ENCODE results near the gene PNMA6E.

PNMA6E gene

GRCh38 chrX:153397256-153397960 is 3.7 kb downstream of the PNMA6E start:
- H3K9me3 ChIP-seq (replicated peaks in 1 of 2; ENCODE audit: control insufficient read depth in 2 of 2, insufficient read depth in 1 of 2, low read depth in 1 of 2, low read length in 2 of 2): no peaks in the 10 kb centered on the region
- DNase-seq (ENCODE audit: low spot score): no peak
- no peak overlapping the region for H4K8ac ChIP-seq (ENCODE audit: low read depth, low read length)
- H2BK5ac ChIP-seq (ENCODE audit: low read length): no peak overlapping the region
- WGBS, 2 donors (ENCODE audit: extremely low coverage in 2 of 2, insufficient read length in 2 of 2, insufficient replicate concordance in 1 of 2): no CpG with 5 or more reads among the region's 27 CpGs
- no peak overlapping the region for H3K14ac ChIP-seq (ENCODE audit: low read length)
- H2BK15ac ChIP-seq (ENCODE audit: low read length): no peak overlapping the region
- no peak overlapping the region for H2BK120ac ChIP-seq (ENCODE audit: low read depth, low read length)
- no peaks in the 10 kb centered on the region for H3K4me1 ChIP-seq (ENCODE audit: control insufficient read depth in 2 of 2, insufficient read depth in 1 of 2, low read depth in 1 of 2, low read length in 2 of 2)
- H3K4me2 ChIP-seq (ENCODE audit: insufficient read depth, low read length, poor library complexity, severe bottlenecking): no peak overlapping the region
- H2AFZ ChIP-seq (ENCODE audit: low read length): no peak overlapping the region
- H3K27me3 ChIP-seq (ENCODE audit: control insufficient read depth in 3 of 3, insufficient read depth in 3 of 3, low read depth in 1 of 3, low read length in 3 of 3): peaks cover 0 to 21% (median 0%) of the 10 kb centered on the region in 3 experiments
- no peak overlapping the region for H4K91ac ChIP-seq (ENCODE audit: low read depth, low read length, poor library complexity)
- no peak overlapping the region for H3K4me3 ChIP-seq (ENCODE audit: low read length in 2 of 2)
- H2BK12ac ChIP-seq (ENCODE audit: low read length): no peak overlapping the region
- no peak overlapping the region for H3K18ac ChIP-seq (ENCODE audit: low read length)
- H3K4ac ChIP-seq (ENCODE audit: low read length): no peak overlapping the region
- H2AK5ac ChIP-seq (ENCODE audit: low read depth, low read length): no peak overlapping the region
- no peaks in the 10 kb centered on the region for H3K79me1 ChIP-seq (ENCODE audit: low read depth, low read length)
- no peaks in the 10 kb centered on the region for H3K36me3 ChIP-seq (replicated peaks in 1 of 2; ENCODE audit: control insufficient read depth in 2 of 2, insufficient read depth in 2 of 2, low read length in 2 of 2)
- H3K27ac ChIP-seq (replicated peaks; ENCODE audit: low read length): no peak overlapping the region
- no peak overlapping the region for H3K9ac ChIP-seq (ENCODE audit: low read depth, low read length, poor library complexity)
- H3K23ac ChIP-seq (ENCODE audit: low read depth, low read length, poor library complexity): no peak overlapping the region

GRCh38 chrX:153396320-153397195 is 4.6 kb downstream of the PNMA6E start:
- Histone ChIP-seq H3K4me1 (ENCODE audit: control insufficient read depth in 2 of 2, insufficient read depth in 1 of 2, low read depth in 1 of 2, low read length in 2 of 2) (no peaks in the 10 kb centered on the region), H3K9ac (ENCODE audit: low read depth, low read length, poor library complexity) (no peak overlapping the region), H3K4ac (ENCODE audit: low read length) (no peak overlapping the region), H3K18ac (ENCODE audit: low read length) (no peak overlapping the region), H3K27me3 (ENCODE audit: control insufficient read depth in 3 of 3, insufficient read depth in 3 of 3, low read depth in 1 of 3, low read length in 3 of 3) (peaks cover 0 to 21% (median 0%) of the 10 kb centered on the region in 3 experiments), H2BK5ac (ENCODE audit: low read length) (no peak overlapping the region), H4K8ac (ENCODE audit: low read depth, low read length) (no peak overlapping the region), H3K9me3 (replicated peaks in 1 of 2; ENCODE audit: control insufficient read depth in 2 of 2, insufficient read depth in 1 of 2, low read depth in 1 of 2, low read length in 2 of 2) (no peaks in the 10 kb centered on the region), H2BK12ac (ENCODE audit: low read length) (no peak overlapping the region), H3K4me2 (ENCODE audit: insufficient read depth, low read length, poor library complexity, severe bottlenecking) (no peak overlapping the region), H2AFZ (ENCODE audit: low read length) (no peak overlapping the region), H3K14ac (ENCODE audit: low read length) (no peak overlapping the region), H3K27ac (replicated peaks; ENCODE audit: low read length) (no peak overlapping the region), H3K23ac (ENCODE audit: low read depth, low read length, poor library complexity) (no peak overlapping the region), H2BK120ac (ENCODE audit: low read depth, low read length) (no peak overlapping the region), H2AK5ac (ENCODE audit: low read depth, low read length) (no peak overlapping the region), H3K36me3 (replicated peaks in 1 of 2; ENCODE audit: control insufficient read depth in 2 of 2, insufficient read depth in 2 of 2, low read length in 2 of 2) (no peaks in the 10 kb centered on the region), H3K4me3 (ENCODE audit: low read length in 2 of 2) (no peak overlapping the region), H2BK15ac (ENCODE audit: low read length) (no peak overlapping the region), H3K79me1 (ENCODE audit: low read depth, low read length) (no peaks in the 10 kb centered on the region), H4K91ac (ENCODE audit: low read depth, low read length, poor library complexity) (no peak overlapping the region)
- no peak for DNase-seq (ENCODE audit: low spot score)
- no CpG with 5 or more reads among the region's 26 CpGs for WGBS, 2 donors (ENCODE audit: extremely low coverage in 2 of 2, insufficient read length in 2 of 2, insufficient replicate concordance in 1 of 2)

- H2BK12ac ChIP-seq (ENCODE audit: low read length): no peak overlapping the region
- H3K18ac ChIP-seq (ENCODE audit: low read length): no peak overlapping the region
- no peak overlapping the region for H2BK120ac ChIP-seq (ENCODE audit: low read depth, low read length)
- no peak for DNase-seq (ENCODE audit: low spot score)
- no peak overlapping the region for H3K14ac ChIP-seq (ENCODE audit: low read length)
- no peak overlapping the region for H2AK5ac ChIP-seq (ENCODE audit: low read depth, low read length)
- no peaks in the 10 kb centered on the region for H3K36me3 ChIP-seq (replicated peaks in 1 of 2; ENCODE audit: control insufficient read depth in 2 of 2, insufficient read depth in 2 of 2, low read length in 2 of 2)
- no peak overlapping the region for H3K4me3 ChIP-seq (ENCODE audit: low read length in 2 of 2)
- no peak overlapping the region for H3K27ac ChIP-seq (replicated peaks; ENCODE audit: low read length)
- H4K8ac ChIP-seq (ENCODE audit: low read depth, low read length): no peak overlapping the region
- no peak overlapping the region for H4K91ac ChIP-seq (ENCODE audit: low read depth, low read length, poor library complexity)
- no CpG with 5 or more reads among the region's 26 CpGs for WGBS, 2 donors (ENCODE audit: extremely low coverage in 2 of 2, insufficient read length in 2 of 2, insufficient replicate concordance in 1 of 2)
- H3K9me3 ChIP-seq (replicated peaks in 1 of 2; ENCODE audit: control insufficient read depth in 2 of 2, insufficient read depth in 1 of 2, low read depth in 1 of 2, low read length in 2 of 2): no peaks in the 10 kb centered on the region
- H3K23ac ChIP-seq (ENCODE audit: low read depth, low read length, poor library complexity): no peak overlapping the region
- no peak overlapping the region for H3K4ac ChIP-seq (ENCODE audit: low read length)
- H3K4me2 ChIP-seq (ENCODE audit: insufficient read depth, low read length, poor library complexity, severe bottlenecking): no peak overlapping the region
- H3K27me3 ChIP-seq (ENCODE audit: control insufficient read depth in 3 of 3, insufficient read depth in 3 of 3, low read depth in 1 of 3, low read length in 3 of 3): peaks cover 0 to 21% (median 0%) of the 10 kb centered on the region in 3 experiments
- no peaks in the 10 kb centered on the region for H3K79me1 ChIP-seq (ENCODE audit: low read depth, low read length)
- no peak overlapping the region for H2BK15ac ChIP-seq (ENCODE audit: low read length)
- no peak overlapping the region for H2BK5ac ChIP-seq (ENCODE audit: low read length)
- H3K4me1 ChIP-seq (ENCODE audit: control insufficient read depth in 2 of 2, insufficient read depth in 1 of 2, low read depth in 1 of 2, low read length in 2 of 2): no peaks in the 10 kb centered on the region
- no peak overlapping the region for H2AFZ ChIP-seq (ENCODE audit: low read length)
- H3K9ac ChIP-seq (ENCODE audit: low read depth, low read length, poor library complexity): no peak overlapping the region
Observed at GRCh38 chrX:153395613-153396319, 5.4 kb downstream of the PNMA6E start.

- Histone ChIP-seq H3K4me1 (ENCODE audit: control insufficient read depth in 2 of 2, insufficient read depth in 1 of 2, low read depth in 1 of 2, low read length in 2 of 2) (no peaks in the 10 kb centered on the region), H3K4me3 (ENCODE audit: low read length in 2 of 2) (no peak overlapping the region), H3K4me2 (ENCODE audit: insufficient read depth, low read length, poor library complexity, severe bottlenecking) (no peak overlapping the region), H3K9ac (ENCODE audit: low read depth, low read length, poor library complexity) (no peak overlapping the region), H2BK120ac (ENCODE audit: low read depth, low read length) (no peak overlapping the region), H2BK15ac (ENCODE audit: low read length) (no peak overlapping the region), H3K9me3 (replicated peaks in 1 of 2; ENCODE audit: control insufficient read depth in 2 of 2, insufficient read depth in 1 of 2, low read depth in 1 of 2, low read length in 2 of 2) (no peaks in the 10 kb centered on the region), H4K8ac (ENCODE audit: low read depth, low read length) (no peak overlapping the region), H3K23ac (ENCODE audit: low read depth, low read length, poor library complexity) (no peak overlapping the region), H2AK5ac (ENCODE audit: low read depth, low read length) (no peak overlapping the region), H3K27ac (replicated peaks; ENCODE audit: low read length) (no peak overlapping the region), H3K4ac (ENCODE audit: low read length) (no peak overlapping the region), H2AFZ (ENCODE audit: low read length) (no peak overlapping the region), H3K18ac (ENCODE audit: low read length) (no peak overlapping the region), H2BK12ac (ENCODE audit: low read length) (no peak overlapping the region), H3K14ac (ENCODE audit: low read length) (no peak overlapping the region), H3K36me3 (replicated peaks in 1 of 2; ENCODE audit: control insufficient read depth in 2 of 2, insufficient read depth in 2 of 2, low read length in 2 of 2) (no peaks in the 10 kb centered on the region), H3K27me3 (ENCODE audit: control insufficient read depth in 3 of 3, insufficient read depth in 3 of 3, low read depth in 1 of 3, low read length in 3 of 3) (peaks cover 0 to 21% (median 0%) of the 10 kb centered on the region in 3 experiments), H4K91ac (ENCODE audit: low read depth, low read length, poor library complexity) (no peak overlapping the region), H3K79me1 (ENCODE audit: low read depth, low read length) (no peaks in the 10 kb centered on the region), H2BK5ac (ENCODE audit: low read length) (no peak overlapping the region)
- no CpG with 5 or more reads among the region's 13 CpGs for WGBS, 2 donors (ENCODE audit: extremely low coverage in 2 of 2, insufficient read length in 2 of 2, insufficient replicate concordance in 1 of 2)
- no peak for DNase-seq (ENCODE audit: low spot score)
Observed at GRCh38 chrX:153394612-153395011, 6.5 kb downstream of the PNMA6E start.

Measured in neuronal stem cell (in vitro differentiated cells).